ENCODE data around the gene ALOX12B. TPM values are rescaled to one million over a fixed set of nuclear protein-coding genes. Genes with fewer than 3 reads are reported as not detected.

The ALOX12B gene
- total and polyA plus RNA-seq, 2 of the 13 experiments (the other 11 are each of a cell fraction or from before 2014, with no cell fraction given) = 0.13 TPM; not detected in 1

DNA sequence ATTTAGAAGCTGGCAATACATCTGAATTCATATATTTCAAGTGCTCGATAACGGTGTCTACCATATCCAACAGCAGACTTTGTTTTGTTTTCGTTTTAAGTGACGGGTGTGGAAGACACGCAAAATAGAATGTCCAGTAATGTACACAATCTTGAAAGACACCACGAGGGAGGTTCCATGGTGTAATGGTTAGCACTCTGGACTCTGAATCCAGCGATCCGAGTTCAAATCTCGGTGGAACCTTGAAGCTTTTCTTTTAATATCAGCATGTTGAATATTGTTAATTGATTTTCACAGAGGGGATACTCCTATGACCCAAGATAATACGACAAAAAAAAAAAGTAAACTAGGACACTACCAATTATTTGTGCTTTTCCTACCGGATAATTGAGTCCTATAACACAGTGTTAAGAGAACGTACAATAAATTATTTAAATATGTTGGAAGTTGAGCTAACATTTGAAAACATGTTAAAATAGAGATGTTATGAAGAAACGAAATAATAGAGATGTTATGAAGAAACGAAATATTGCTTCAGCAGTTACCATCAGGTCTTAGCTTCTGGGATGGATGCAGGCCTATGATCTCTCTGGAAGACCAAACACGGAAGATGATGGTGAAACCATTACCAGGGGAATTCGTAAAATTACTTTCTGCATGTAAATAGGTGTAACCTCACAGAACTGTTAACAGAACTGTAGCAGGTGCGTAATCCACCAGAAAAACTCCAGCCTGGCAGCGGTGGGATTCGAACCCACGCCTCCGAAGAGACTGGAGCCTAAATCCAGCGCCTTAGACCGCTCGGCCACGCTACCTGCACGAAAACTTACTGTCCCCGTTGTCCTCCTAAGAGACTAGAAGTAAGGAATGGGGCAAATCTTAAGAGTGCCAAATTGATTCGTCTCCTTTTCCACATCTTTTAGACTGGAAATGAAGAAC is 32.3 kb upstream of the ALOX12B start (continued):
- 0 out of 2 replicates have a peak, but pooled peaks have one; percentile 45 for TF ChIP-seq ZNF761 (CRISPR knock-in tag; conservative IDR thresholded peaks at IDR 0.05)
- 0 out of 2 replicates have a peak, but pooled peaks have one; percentile 28 for TF ChIP-seq NAIF1 (CRISPR knock-in tag; IDR thresholded peaks at IDR 0.05; ENCODE audit: borderline replicate concordance)
- TF ChIP-seq ZEB1 (IDR thresholded peaks at IDR 0.05; ENCODE audit: insufficient replicate concordance, low read depth) = peak; percentile 16
- TF ChIP-seq RXRA (CRISPR knock-in tag; IDR thresholded peaks at IDR 0.05) = no peak
- no peak for TF ChIP-seq ZNF383 (CRISPR knock-in tag; IDR thresholded peaks at IDR 0.05; ENCODE audit: borderline replicate concordance)
- TF ChIP-seq, protein P1, sequence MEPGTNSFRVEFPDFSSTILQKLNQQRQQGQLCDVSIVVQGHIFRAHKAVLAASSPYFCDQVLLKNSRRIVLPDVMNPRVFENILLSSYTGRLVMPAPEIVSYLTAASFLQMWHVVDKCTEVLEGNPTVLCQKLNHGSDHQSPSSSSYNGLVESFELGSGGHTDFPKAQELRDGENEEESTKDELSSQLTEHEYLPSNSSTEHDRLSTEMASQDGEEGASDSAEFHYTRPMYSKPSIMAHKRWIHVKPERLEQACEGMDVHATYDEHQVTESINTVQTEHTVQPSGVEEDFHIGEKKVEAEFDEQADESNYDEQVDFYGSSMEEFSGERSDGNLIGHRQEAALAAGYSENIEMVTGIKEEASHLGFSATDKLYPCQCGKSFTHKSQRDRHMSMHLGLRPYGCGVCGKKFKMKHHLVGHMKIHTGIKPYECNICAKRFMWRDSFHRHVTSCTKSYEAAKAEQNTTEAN (CRISPR knock-in tag; conservative IDR thresholded peaks at IDR 0.05) = no peak
- TF ChIP-seq, protein P2, sequence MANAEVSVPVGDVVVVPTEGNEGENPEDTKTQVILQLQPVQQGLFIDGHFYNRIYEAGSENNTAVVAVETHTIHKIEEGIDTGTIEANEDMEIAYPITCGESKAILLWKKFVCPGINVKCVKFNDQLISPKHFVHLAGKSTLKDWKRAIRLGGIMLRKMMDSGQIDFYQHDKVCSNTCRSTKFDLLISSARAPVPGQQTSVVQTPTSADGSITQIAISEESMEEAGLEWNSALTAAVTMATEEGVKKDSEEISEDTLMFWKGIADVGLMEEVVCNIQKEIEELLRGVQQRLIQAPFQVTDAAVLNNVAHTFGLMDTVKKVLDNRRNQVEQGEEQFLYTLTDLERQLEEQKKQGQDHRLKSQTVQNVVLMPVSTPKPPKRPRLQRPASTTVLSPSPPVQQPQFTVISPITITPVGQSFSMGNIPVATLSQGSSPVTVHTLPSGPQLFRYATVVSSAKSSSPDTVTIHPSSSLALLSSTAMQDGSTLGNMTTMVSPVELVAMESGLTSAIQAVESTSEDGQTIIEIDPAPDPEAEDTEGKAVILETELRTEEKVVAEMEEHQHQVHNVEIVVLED (CRISPR knock-in tag; IDR thresholded peaks at IDR 0.05; ENCODE audit: borderline replicate concordance) = no peak
- no peak for TF ChIP-seq NFE2 (CRISPR knock-in tag; IDR thresholded peaks at IDR 0.05)
- TF ChIP-seq ZSCAN25 (CRISPR knock-in tag; IDR thresholded peaks at IDR 0.05) = peak; percentile 15; the same call in 1 of the 2 replicates
- TF ChIP-seq, protein P3, sequence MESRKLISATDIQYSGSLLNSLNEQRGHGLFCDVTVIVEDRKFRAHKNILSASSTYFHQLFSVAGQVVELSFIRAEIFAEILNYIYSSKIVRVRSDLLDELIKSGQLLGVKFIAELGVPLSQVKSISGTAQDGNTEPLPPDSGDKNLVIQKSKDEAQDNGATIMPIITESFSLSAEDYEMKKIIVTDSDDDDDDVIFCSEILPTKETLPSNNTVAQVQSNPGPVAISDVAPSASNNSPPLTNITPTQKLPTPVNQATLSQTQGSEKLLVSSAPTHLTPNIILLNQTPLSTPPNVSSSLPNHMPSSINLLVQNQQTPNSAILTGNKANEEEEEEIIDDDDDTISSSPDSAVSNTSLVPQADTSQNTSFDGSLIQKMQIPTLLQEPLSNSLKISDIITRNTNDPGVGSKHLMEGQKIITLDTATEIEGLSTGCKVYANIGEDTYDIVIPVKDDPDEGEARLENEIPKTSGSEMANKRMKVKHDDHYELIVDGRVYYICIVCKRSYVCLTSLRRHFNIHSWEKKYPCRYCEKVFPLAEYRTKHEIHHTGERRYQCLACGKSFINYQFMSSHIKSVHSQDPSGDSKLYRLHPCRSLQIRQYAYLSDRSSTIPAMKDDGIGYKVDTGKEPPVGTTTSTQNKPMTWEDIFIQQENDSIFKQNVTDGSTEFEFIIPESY (CRISPR knock-in tag; IDR thresholded peaks at IDR 0.05) = peak; percentile 48; the same call in 1 of the 2 replicates
- no peak for TF ChIP-seq MAFF (IDR thresholded peaks at IDR 0.05; ENCODE audit: low read depth, low read length)
- TF ChIP-seq MBNL3 (CRISPR knock-in tag; conservative IDR thresholded peaks at IDR 0.05) = no peak
- TF ChIP-seq ZNF530 (CRISPR knock-in tag; IDR thresholded peaks at IDR 0.05; ENCODE audit: low read depth) = no peak
- TF ChIP-seq BHLHE40 (IDR thresholded peaks at IDR 0.05; ENCODE audit: low read length) = no peak
- TF ChIP-seq, protein P4, sequence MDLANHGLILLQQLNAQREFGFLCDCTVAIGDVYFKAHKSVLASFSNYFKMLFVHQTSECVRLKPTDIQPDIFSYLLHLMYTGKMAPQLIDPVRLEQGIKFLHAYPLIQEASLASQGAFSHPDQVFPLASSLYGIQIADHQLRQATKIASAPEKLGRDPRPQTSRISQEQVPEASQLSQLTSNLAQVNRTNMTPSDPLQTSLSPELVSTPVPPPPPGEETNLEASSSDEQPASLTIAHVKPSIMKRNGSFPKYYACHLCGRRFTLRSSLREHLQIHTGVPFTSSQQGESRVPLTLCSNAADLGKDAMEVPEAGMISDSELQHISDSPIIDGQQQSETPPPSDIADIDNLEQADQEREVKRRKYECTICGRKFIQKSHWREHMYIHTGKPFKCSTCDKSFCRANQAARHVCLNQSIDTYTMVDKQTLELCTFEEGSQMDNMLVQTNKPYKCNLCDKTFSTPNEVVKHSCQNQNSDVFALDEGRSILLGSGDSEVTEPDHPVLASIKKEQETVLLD (CRISPR knock-in tag; IDR thresholded peaks at IDR 0.05; ENCODE audit: low read depth) = no peak
- TF ChIP-seq BRD4 (CRISPR knock-in tag; IDR thresholded peaks at IDR 0.05) = no peak
- peak; percentile 68 for TF ChIP-seq FOXA3 (CRISPR knock-in tag; IDR thresholded peaks at IDR 0.05)
- no peak; the same call in 1 of the 2 replicates for TF ChIP-seq KLF12 (CRISPR knock-in tag; IDR thresholded peaks at IDR 0.05; ENCODE audit: borderline replicate concordance)
- TF ChIP-seq SOX5 (CRISPR knock-in tag; IDR thresholded peaks at IDR 0.05; ENCODE audit: borderline replicate concordance) = peak; percentile 52; the same call in 1 of the 2 replicates
- no peak for TF ChIP-seq ZNF556 (CRISPR knock-in tag; IDR thresholded peaks at IDR 0.05; ENCODE audit: borderline replicate concordance)
- TF ChIP-seq ZNF737 (CRISPR knock-in tag; IDR thresholded peaks at IDR 0.05; ENCODE audit: borderline replicate concordance) = no peak
- TF ChIP-seq ZFP82 (CRISPR knock-in tag; IDR thresholded peaks at IDR 0.05; ENCODE audit: borderline replicate concordance) = 0 out of 2 replicates have a peak, but pooled peaks have one; percentile 44

Measured in HepG2 (cell line).